ENCODE measurements around the gene ANKS1B.
"Not testable (repeated sequence)": the region's sequence is repeated elsewhere in the genome, so short reads cannot be mapped to it uniquely, and the experiment has no call there.

The ANKS1B gene

DNA sequence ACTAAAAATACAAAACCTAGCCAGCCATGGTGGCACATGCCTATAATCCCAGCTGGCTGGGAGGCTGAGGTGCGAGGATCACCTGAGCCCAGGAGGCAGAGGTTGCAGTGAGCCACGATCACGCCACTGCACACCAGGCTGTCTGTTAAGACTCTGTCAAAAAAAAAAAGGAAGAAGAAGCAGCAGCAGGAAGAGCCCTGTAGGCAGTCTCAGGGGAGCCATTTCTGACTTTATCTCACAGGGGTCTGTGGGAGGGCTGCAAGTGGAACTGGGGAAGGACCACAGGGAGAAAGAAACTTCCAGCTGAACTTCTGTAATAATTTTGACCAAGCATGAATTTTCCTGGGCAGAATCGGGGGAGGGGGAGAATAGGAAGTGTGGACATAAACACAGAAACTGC lies 304.5 kb downstream of the ANKS1B start:
- no peak for DNase-seq

DNA sequence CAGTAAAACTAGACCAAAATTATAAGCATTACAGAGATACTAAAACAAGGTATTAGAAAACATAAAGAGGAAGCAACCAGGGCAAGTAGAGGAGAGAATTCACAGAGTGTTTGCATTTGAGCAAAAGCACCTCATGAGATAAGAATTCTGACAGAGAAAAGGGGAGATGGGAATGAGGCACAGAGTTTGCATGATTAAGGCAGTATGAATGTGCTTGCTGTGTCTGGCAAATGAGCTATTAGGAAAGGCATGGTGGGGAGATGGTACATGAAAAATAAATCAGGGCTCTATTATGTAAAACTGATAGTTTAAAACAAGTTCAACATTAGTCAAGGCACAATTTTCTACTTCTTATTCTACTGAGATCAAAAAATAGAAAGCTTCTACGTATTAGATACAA lies 314.1 kb downstream of the ANKS1B start:
- no peak for DNase-seq

DNA sequence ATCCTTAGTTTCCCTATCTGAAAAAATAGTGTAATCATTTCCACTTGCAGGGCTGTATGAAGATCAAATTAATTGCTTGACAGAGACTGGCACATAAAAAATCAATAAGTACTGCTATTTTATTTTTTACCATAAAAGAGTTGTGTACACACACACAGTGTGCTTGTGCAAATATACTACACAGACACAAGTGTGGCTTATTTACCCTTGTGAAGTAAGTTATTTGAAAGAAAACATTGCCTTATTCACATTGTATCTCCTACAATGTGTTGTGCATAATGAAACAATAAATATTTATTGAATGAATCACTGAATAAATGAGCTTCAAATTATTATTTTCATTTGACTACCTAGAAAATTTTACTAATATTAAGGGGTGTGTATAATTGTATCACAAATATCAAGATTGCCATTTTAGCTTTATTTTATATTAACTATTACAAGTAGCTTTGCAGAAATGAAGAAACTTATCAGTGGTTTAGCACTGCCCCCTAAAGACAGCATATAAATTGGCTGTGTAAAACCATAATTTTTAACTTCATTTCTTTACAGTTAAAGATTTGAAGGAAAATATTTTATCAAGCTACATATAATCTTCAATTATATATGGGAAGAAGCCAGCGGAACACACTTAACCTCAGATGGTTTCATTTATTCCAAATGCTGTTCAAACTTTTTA lies 325.9 kb downstream of the ANKS1B start:
- DNase-seq, result no peak

DNA sequence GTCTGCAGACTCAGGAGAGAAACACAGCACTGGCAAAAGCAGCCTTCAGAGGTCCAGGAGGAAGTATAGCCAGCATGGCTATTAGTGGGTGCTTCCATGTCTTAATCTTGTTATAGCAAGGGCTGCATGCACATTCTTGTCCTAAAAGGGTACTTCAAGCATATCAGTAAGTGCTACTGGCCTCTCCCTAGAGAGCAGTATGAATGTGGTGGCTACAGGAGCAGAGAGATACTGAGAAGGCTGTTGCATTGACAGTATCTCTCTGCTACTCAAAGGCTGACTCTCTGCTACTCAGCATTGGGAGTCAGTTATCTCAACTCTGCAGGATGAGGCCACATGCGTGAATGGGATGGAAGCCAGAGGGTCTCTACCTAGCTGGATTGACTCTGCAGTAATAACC lies 335.2 kb downstream of the ANKS1B start:
- no peak for DNase-seq

DNA sequence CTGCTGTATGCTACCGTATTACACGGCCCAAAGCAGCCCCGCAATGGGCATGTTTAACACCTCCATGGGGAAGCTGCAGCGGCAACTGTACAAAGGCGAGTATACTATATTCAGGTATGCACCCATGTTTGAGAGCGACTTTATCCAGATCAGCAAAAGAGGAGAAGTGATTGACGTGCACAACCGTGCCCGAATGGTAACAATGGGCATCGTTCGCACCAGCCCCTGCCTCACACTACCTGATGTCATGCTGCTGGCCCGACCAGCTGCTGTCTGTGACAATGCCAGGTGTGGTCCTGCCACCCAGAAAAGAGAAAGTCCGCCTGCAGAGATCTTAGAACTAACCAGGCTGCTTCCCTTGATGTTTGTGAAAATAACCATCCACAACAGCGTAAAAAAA lies 336.6 kb downstream of the ANKS1B start:
- DNase-seq, result no peak

DNA sequence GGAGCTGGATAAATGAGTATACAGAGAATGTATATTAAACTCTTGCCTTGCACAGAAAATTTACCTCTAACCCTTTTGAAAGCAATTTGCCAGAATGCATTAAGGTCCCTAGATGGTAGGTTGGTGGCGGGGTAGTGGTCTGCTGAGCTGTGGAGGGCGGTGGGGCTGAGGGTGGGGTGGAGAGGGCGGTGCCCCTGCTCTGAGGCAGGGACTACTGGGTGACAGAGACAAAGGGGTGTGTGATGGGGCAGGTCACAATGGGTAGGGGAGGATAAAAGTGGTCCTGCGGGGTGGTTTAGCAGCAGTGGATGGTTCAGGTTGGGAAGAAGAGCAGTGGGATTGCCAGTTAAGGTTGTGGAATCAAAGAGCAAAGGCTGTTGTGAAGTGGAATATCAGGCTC lies 337.3 kb downstream of the ANKS1B start, which contains the start of gene GARIN6:
Gene GARIN6, plus strand, starts transcription at position 301 of the 400 bp plus-strand sequence. CDS start 422 bp downstream, outside the sequence.
- no peak for DNase-seq

DNA sequence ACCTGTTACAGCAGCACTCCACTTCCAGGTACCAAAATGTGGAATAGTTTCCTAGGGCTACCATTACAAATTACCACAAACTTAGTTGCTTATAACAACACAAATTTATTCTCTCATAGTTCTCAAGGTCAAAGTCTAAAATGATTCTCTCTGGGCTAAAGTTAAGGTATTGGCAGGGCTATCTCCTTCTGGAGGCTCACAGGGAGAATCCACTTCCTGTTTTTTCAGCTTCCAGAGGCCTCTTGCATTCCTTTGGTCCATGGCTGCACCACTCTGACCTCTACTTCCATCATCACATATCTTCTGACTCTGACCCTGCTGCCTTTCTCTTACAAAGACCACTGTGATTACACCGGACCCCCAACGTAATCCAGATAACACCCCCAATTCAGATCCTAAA lies 340.1 kb downstream of the ANKS1B start:
- no peak for DNase-seq

DNA sequence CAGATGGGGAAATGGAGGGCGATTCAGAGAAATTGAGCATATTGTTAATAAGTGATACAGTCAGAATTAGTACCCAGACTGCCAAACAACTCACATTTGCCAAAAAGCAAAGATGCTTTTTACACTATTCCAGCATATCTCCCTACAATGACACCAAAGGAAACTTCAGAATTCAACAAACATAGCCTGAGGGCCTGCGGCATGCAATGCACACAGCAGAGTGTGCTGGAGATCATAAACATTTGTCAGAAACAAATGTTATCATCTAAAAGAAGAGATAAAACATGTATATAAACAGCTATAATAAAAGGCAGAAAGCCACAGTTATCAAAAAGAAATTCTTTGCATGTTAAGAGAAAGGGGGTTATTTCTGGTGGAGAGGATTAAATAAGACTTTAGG lies 357.3 kb downstream of the ANKS1B start:
- DNase-seq, result no peak

DNA sequence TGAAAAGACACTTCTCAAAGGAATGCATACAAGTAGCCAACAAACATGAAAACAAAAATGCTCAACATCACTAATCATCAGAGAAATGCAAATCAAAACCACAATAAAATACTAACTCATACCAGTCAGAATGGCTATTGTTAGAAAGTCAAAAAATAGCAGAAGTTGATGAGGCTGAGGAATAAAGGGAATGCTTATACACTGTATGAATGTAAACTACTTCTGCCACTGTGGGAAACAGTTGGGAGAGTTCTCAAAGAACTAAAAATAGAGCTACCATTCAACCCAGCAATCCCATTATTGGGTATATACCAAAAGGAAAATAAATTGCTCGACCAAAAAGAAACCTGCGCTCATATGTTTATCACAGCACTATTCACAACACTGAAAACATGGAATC lies 360.1 kb downstream of the ANKS1B start:
- DNase-seq, result not testable (repeated sequence)

DNA sequence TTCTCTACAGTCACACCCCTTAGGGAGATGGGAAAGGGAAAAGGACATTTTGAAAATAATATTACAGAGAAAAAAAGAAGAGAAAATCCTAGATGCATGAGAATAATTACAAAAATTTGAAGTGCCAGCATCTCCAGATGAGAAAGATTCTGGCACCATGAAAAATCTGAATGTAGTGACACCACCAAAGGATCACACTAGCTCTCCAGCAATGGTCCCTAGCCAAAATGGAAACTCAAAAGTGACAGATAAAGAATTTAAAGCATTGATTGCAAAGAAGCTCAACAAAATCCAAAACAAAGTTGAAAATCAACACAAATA lies 364.6 kb downstream of the ANKS1B start:
- DNase-seq, result no peak

DNA sequence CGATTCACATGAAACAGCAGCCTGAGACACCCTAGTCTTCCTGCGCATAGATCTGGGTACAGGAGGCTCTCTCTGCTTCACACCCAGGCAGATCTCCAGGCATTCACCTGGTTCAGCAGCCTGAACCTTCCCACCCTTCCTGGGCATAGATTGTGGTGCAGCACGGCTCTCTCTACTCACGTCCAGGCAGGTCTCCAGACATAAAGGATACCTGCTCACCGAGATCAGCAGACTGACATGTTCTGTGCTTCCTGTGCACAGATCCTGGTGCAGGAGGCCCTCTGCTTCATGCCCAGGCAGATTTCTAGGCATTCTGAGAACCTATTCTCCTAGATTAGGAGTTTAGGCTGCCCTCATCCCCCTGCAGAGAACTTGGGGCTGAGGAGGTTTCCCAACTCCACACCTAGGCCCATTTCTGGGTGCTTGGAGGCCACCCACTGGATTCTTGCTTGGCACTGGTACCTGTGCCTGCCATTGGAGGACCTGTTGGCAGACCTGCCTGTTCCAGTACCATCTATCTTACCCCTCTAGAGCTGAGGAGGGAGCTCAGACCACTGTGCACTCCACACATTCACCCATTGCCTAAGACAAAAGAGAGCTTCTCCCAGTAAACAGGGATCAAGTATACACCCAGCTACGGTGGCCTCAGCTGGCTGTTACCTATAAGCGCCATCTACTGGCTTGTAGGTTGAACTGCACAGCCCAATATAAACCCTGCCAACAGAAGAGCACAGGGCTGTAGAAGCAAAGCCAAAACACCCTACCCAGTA lies 365.2 kb downstream of the ANKS1B start:
- DNase-seq, result peak; percentile 63

DNA sequence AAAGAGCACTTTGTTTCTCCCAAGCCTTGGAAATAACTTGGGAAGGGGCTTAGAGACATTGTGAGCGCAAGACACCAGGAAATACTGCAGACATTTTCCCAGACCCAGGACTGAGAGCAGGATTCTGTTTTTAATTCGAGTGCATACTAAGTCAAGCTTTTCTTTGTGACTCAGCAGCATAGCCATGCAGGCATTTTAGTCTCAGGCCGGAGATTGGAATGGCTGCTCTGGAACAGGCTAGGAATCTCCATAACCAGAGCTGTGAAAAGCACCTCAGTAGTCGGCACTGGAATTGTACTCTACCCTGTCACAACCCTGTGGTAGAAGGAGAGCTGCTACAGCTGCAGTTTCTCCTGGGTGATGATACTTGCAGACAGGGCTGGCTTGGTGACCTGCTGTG lies 366.1 kb downstream of the ANKS1B start:
- DNase-seq, result no peak

DNA sequence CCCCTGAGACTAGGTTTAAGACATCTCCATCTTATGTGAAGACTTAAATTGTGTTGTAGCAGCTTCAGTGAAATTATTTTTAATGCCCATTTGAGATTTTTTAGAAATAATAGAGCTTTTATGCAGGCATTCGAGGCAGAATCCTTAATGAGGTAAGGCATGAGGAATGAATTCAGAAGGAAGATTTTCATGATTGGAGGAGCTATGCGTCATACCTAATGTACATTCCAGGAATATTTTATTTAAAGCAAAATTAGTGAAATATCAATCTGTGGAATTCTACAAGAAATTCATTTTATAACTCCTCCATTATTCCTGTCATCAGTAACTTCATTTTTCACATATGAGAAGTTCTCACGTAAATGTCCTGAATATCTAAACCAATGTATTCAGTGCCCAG lies 373.1 kb downstream of the ANKS1B start:
- DNase-seq, result no peak

DNA sequence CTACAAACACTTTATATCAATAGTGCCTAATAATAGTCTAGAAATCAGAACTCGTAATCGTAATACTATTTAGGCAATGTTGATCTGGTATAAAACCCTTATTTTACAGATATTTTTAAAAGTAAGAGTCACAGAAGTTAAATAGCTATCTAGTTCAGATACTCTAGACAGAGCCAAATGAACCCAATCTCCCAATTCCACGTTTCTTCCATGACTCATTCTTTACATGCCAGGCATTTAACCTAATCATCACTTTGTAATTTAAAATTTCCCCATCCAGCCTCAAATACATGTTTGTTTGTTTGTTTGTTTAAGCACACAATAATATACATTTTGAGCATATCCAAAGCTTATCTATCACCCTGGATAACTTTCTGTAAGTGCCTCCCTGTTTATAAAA lies 373.6 kb downstream of the ANKS1B start:
- no peak for DNase-seq

DNA sequence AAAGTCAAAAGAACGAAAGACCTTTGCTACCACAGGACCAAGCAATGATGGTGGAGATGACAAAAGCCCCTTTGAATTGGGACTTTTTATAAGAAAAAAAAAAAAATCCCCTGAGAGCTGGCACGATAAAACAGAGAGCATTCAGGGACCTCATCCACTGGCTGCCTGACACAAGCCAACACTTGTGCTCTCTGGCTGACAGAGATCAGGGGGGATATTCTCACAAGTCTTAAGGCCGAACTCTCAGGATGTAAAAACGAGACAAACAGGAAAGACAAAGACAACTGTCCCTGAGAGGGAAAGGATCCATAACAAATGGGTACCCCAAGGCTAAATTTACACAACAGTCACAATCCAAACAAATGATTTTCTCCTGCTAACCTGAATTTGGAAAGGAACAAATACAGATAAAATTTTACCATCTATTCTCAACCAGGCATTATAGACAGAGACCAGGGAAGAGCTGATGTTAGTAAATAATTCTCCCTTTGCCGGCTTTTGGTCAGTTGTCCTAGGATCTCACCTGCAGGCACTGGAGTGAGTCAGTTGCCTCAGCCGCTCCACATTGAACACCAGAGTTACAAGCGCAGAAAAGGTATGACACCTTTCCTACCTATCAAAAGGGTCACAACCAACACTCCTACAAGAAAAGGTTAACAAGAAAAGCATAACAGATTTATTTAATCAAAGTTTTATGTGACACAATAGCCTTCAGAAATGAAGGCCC lies 375.1 kb downstream of the ANKS1B start:
- DNase-seq, result no peak

DNA sequence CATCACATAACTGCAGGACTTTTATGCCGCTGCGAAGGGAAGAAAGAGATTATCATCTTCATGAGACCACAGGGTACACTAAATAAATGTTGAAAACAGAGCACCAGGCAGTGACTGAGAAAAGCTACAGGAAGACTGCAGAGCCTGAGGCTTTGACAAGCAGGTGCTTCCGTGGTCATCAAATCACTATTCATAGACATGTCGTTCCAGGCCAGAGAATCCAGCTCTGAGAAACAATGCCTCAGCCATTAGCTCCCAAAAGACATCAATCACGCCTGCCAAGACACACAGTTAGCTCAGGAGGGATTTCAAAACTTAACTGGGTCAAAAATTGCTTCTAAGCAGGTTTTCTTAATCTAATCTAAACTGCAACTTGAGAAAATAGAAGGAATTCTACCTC lies 384.3 kb downstream of the ANKS1B start:
- no peak for DNase-seq

DNA sequence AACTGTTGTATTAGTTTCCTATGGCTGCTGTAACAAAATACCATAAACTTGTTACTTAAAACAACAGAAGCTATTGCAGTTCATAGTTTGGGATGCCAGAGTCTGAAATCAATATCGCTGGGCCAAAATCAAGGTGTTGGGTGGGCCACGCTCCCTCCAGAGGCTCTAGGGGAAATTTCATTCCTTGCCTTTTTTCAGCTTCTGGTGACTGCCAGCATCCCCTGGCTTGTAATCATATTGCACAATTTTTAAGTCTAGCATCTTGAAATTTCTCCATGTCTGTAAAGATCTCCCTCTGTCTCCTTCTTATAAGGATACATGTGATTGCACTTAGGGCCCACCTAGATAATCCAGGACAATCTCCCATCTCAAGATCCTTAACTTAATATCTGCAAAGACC lies 386.0 kb downstream of the ANKS1B start:
- no peak for DNase-seq

DNA sequence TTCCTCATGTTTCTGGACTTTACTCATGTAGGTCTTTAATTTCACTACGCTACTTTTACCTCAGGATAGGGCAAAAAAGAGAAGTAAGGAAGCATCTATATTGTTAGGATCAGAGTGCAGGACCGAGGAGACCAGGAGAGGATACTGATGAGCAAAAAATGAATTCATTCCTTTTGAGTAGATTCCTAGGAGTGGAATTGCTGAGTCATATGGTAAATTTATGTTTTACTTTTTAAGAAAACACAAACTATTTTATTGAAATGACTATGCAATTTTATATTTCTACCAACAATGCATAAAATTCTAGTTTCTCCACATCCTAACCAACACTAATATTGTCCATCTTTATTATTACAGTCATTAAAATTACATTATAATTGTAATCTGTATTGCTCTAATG lies 388.0 kb downstream of the ANKS1B start:
- DNase-seq, result no peak

DNA sequence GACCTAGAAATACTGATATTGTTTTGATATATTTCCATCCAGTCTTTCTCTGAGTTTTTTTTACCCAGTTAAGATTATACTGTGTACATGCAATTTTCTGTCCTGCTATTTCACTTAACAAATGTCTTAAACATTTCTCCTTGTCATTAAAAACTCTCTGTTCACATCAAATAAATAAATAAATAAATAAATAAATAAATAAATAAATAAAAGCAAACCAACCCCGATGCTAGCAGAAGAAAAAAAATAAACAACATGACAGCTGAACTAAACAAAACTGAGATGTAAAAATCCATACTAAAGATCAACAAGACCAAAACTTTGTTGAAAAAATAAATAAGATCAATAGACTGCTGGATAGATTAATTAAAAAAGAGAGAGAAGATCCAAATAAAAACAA lies 407.6 kb downstream of the ANKS1B start:
- not testable (repeated sequence) for DNase-seq

DNA sequence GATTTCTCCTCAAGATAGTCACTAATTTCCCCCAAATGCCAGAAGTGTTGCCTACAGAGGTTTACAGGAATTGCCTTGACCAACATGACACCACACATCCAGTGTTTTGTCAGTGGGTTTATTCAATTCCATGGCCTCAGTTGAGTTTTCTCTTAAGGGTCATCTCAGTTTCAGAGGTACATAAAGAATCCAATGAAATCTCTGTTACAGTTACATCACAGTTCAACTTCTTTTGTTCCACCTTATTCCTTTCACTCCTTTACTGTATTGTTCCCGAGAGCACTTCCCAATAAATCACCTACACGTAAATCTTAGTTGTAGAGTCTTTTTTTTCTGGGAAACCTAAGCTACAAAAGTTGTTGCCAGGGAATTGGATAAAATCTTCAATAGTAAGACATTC lies 410.8 kb downstream of the ANKS1B start:
- no peak for DNase-seq

DNA sequence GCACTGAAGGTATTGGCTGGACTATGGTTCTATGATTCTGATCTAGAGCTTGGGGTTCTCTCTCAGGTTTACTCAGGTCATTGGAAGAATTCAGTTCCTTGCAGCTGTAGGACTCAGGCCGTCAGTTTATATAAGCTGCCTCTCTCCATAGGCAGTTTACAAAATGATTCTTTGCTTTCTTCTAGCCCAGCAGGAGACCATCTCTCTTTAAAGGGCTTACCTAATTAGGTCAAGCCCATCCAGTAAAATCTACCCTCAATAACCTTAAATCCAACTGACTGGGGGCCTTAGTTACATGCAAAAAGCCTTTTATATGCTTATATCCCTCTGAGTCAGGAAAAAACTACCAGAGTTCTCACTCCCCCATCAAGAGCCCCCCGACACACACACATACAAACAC lies 417.7 kb downstream of the ANKS1B start:
- no peak for DNase-seq

DNA sequence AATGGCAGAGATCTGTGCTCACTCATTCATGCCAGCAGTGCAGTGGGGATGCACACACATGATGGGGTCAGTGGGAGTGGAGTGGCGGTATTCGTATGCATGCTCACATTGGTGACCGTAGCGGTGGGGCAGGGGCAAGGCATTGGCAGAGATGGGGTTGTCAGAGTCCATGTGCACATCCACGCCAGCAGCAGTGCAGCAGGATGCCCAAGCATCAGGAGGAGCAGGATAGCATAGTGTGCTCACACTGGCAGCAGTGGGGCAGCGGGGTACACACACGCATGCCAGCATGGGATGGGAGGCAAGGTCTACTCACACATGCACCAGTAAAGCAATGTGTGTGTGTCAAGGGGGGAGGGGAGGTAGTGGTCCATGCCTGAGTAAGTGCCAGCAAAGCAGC lies 426.6 kb downstream of the ANKS1B start:
- DNase-seq, result no peak

DNA sequence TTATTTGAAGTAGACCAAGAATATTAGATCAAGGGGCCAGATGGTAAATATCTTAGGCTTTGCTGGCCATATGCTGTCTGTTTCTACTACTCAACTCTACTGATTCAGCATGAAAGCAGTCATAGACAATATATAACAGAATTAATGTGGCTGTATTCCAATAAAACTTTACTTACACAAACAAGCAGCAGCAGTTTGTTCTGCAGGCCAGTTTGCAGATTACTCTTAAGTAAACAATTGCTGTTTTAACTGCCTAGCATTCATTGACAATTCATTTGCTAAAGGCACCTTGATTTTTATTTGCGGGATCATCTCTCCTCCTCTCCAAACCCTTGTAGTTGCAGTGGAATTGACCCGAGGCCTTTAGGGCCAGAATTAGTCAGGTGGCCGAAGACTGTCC lies 431.3 kb downstream of the ANKS1B start:
- no peak for DNase-seq

DNA sequence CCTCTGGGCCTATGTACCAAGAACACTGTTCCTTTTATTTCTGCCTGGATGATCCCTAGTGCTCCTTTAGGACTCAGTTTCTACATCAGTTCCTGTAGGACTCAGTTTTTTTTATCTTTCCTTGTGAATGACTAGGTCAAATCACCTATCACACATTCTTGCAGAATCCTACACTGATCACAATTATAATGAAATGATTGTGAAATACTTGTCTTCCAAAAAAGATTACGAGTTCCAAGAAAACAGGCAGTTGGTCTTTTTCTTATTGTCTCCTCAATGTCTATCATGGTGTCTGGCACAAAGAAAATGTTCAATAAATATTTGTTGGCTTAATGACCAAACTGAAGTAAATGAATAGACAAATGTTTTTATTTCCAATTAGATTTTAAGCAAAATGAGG lies 432.7 kb downstream of the ANKS1B start:
- DNase-seq, result no peak

Measured in hematopoietic multipotent progenitor cell treated with erythropoietin and hydrocortisone succinate and interleukin-3 and kit ligand, for 6 days (in vitro differentiated cells).